Lower leg skin (tissue), 4 donors: ENCODE measurements around the gene ODAD4. TPM values are rescaled to one million over a fixed set of nuclear protein-coding genes. Genes with fewer than 3 reads are reported as not detected.

Experiments used
- DNase-seq, 2 donors: peaks; one replicate each; pipeline ENCODE4 v3.0.0-alpha.2; 2019; ENCODE audit warnings: low spot score in 2 of 2
- H3K4me3 ChIP-seq: fragments of 200-600 bp; sonication (generic); 2 replicates; pipeline ENCODE4 v1.5.1; 2017; ENCODE audit warnings: mild to moderate bottlenecking, low read depth; ENCODE audit not compliant: poor library complexity, severe bottlenecking
- CTCF ChIP-seq, 3 donors: fragments of 450-650 bp; IDR thresholded peaks; one replicate each; pipeline ENCODE4 v1.5.1; 2016; ENCODE audit warnings: antibody characterized with exemption in 3 of 3, mild to moderate bottlenecking in 3 of 3, moderate library complexity in 2 of 3
- POLR2A ChIP-seq, 2 donors: fragments of 450-650 bp; IDR thresholded peaks; one replicate each; pipeline ENCODE4 v1.6.1; 2016 to 2017; ENCODE audit warnings: antibody characterized with exemption in 2 of 2, mild to moderate bottlenecking in 1 of 2, moderate library complexity in 1 of 2
- WGBS, 2 donors: methylation state at CpG; one replicate each; pipeline ENCODE4 v1.1.5; 2018; 5-methylcytosine and 5-hydroxymethylcytosine counted together
- intact Hi-C: fragments of 100-400 bp; cut with DNase I; formaldehyde crosslinking; loops from one replicate; pipeline ENCODE4 v1.15.0; 2023; ENCODE audit warnings: low total_unique reads
- total RNA-seq, 4 donors: library from RNA; depleted of rRNA; stranded (reverse); fragments of >200 nt; gene quantifications; one replicate each; pipeline ENCODE4 v1.1.0, GENCODE V29; 2016

ODAD4 gene
- total RNA-seq, 4 donors from 2014 or later: 0.13 to 0.42 (median 0.20) TPM; not detected in 1

GRCh38 chr17:41962111-41962510, 31.7 kb downstream of the ODAD4 start:
- no peak for TF ChIP-seq CTCF (IDR thresholded peaks at IDR 0.05)
- no peak for TF ChIP-seq POLR2A (IDR thresholded peaks at IDR 0.05)
- intact Hi-C loops: loop anchor here (10.0 kb wide), 1 partner anchor 153 kb away; the partner anchor contains the start of gene DHX58
- H3K4me3 ChIP-seq: no peak overlapping the region
- no peak for DNase-seq
- 74 to 90% methylated on average over 4 to 5 of the region's 5 CpGs for WGBS, 2 donors

- peak; percentile 60 to 93 for DNase-seq
- peak in 1 of 3 donors; percentile 69 for TF ChIP-seq CTCF (IDR thresholded peaks at IDR 0.05)
- no peak for TF ChIP-seq POLR2A (IDR thresholded peaks at IDR 0.05)
- intact Hi-C loops: loop anchor here (10.0 kb wide), 1 partner anchor 152 kb away; the partner anchor contains the start of gene DHX58
- 17 to 22% methylated on average over 8 to 9 of the region's 9 CpGs for WGBS, 2 donors
- no peak overlapping the region for H3K4me3 ChIP-seq
These were observed 32.5 kb downstream of the ODAD4 start for GRCh38 chr17:41962768-41963434.

- DNase-seq: peak; percentile 80 to 94
- TF ChIP-seq CTCF (IDR thresholded peaks at IDR 0.05) (no peak), POLR2A (IDR thresholded peaks at IDR 0.05) (no peak)
- peak overlapping the region; percentile 21 for H3K4me3 ChIP-seq
- intact Hi-C loops: loop anchor here (10.0 kb wide), 1 partner anchor 149 kb away; the partner anchor contains the start of gene DHX58
- 6 to 10% methylated on average over 18 of the region's 18 CpGs for WGBS, 2 donors
These were observed 35.5 kb downstream of the ODAD4 start for GRCh38 chr17:41965694-41966462.

- DNase-seq: peak; percentile 88 to 98
- 0 to 1% methylated on average over 24 to 45 of the region's 71 CpGs for whole genome bisulfite sequencing, 2 donors
- TF ChIP-seq POLR2A (IDR thresholded peaks at IDR 0.05) (no peak), CTCF (IDR thresholded peaks at IDR 0.05) (no peak)
- peak within 1 kb of the TSS; percentile 85 for H3K4me3 ChIP-seq
- intact Hi-C loops: loop anchor here (10.0 kb wide), 1 partner anchor 148 kb away; the partner anchor contains the start of gene DHX58
These were observed 36.2 kb downstream of the ODAD4 start, which contains the start of gene CNP for GRCh38 chr17:41966463-41967140. TSS of gene CNP (plus strand) at chr17:41966795. CDS start at chr17:41966885, 90 bp downstream.

GRCh38 chr17:41967141-41967920, 36.9 kb downstream of the ODAD4 start:
- peak overlapping the region; percentile 85 for H3K4me3 ChIP-seq
- WGBS, 2 donors: 22 to 31% methylated on average over 17 to 36 of the region's 39 CpGs
- no peak for TF ChIP-seq CTCF (IDR thresholded peaks at IDR 0.05)
- TF ChIP-seq POLR2A (IDR thresholded peaks at IDR 0.05): no peak
- DNase-seq: no peak
- intact Hi-C loops: loop anchor here (10.0 kb wide), 1 partner anchor 147 kb away; the partner anchor contains the start of gene DHX58
